Measurements from ENCODE around the gene ZHX3. TPM values are rescaled to one million over a fixed set of nuclear protein-coding genes. Genes with fewer than 3 reads are reported as not detected.

Gene ZHX3
- polyA plus RNA-seq, 3 donors, result 0.58 to 3.2 (median 1.1) TPM

DNA sequence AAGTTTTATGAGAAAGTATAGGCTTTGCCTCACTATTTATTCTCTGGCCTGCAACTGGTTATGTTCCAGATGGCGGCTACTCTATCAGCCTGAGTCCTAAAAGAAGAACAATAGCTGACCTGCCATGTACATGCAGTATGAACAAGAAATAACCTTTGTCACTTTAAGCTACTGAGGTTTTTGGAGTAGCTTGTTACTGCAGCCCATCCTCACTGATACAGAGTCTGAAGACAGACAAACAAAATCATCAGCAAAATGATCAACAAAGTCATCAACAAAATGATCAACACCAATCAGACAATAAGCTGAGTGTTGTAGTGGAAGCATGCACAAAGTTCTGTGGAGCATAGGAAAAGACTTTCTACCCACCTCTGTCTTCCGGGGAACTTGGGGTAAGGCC lies 97.7 kb downstream of the ZHX3 start:
- Histone ChIP-seq H3K36me3 (replicated peaks in 1 of 2; ENCODE audit: control insufficient read depth in 1 of 2, insufficient read depth in 2 of 2, low read length in 2 of 2) (no peaks in the 10 kb centered on the region), H3K9me3 (replicated peaks in 1 of 2; ENCODE audit: control insufficient read depth in 1 of 2, insufficient read depth in 1 of 2, low read length in 2 of 2) (no peaks in the 10 kb centered on the region), H3K27me3 (ENCODE audit: control insufficient read depth in 2 of 2, insufficient read depth in 2 of 2, low read length in 2 of 2) (no peaks in the 10 kb centered on the region), H3K4me3 (replicated peaks in 1 of 3; ENCODE audit: low read depth in 2 of 3, low read length in 3 of 3) (no peak overlapping the region), H2AFZ (ENCODE audit: insufficient read depth, low read depth, low read length, poor library complexity, severe bottlenecking) (no peak overlapping the region), H3K79me2 (ENCODE audit: insufficient read depth, low read length) (no peaks in the 10 kb centered on the region), H3K27ac (ENCODE audit: low read depth in 1 of 2, low read length in 2 of 2) (no peak overlapping the region), H3K4me1 (ENCODE audit: control insufficient read depth in 1 of 2, insufficient read depth in 2 of 2, low read length in 2 of 2) (no peaks in the 10 kb centered on the region), H4K20me1 (ENCODE audit: insufficient read depth, low read length) (no peaks in the 10 kb centered on the region), H3K9ac (ENCODE audit: insufficient read depth, low read length, poor library complexity, severe bottlenecking) (no peak overlapping the region), H3K4me2 (replicated peaks; ENCODE audit: extremely low read depth, low read length, poor library complexity, severe bottlenecking) (no peak overlapping the region)
- peaks cover 0 to 3% (median 0%) of the 10 kb centered on the region in 7 donors for H3K9me3 Mint-ChIP-seq
- no peak overlapping the region for H3K27ac Mint-ChIP-seq
- no peak overlapping the region for H3K4me3 Mint-ChIP-seq
- no peaks in the 10 kb centered on the region for H3K4me1 Mint-ChIP-seq
- peaks cover 0 to 2% of the 10 kb centered on the region in 2 donors for H3K36me3 Mint-ChIP-seq
- peaks cover 0 to 4% (median 0%) of the 10 kb centered on the region in 3 donors for H3K27me3 Mint-ChIP-seq (ENCODE audit: low read depth in 3 of 3)
- no peak for DNase-seq
- WGBS (ENCODE audit: insufficient coverage), result no CpG with 5 or more reads among the region's 2 CpGs
- intact Hi-C loops (cut with micrococcal nuclease), result loop anchor here in 1 of 2 donors (10.0 kb wide), 1 partner anchor 45 kb away; no protein-coding TSS in a partner anchor
- TF ChIP-seq, protein P1, sequence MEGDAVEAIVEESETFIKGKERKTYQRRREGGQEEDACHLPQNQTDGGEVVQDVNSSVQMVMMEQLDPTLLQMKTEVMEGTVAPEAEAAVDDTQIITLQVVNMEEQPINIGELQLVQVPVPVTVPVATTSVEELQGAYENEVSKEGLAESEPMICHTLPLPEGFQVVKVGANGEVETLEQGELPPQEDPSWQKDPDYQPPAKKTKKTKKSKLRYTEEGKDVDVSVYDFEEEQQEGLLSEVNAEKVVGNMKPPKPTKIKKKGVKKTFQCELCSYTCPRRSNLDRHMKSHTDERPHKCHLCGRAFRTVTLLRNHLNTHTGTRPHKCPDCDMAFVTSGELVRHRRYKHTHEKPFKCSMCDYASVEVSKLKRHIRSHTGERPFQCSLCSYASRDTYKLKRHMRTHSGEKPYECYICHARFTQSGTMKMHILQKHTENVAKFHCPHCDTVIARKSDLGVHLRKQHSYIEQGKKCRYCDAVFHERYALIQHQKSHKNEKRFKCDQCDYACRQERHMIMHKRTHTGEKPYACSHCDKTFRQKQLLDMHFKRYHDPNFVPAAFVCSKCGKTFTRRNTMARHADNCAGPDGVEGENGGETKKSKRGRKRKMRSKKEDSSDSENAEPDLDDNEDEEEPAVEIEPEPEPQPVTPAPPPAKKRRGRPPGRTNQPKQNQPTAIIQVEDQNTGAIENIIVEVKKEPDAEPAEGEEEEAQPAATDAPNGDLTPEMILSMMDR (IDR thresholded peaks at IDR 0.05), result no peak

GRCh38 chr20:41218466-41218865 lies 99.1 kb downstream of the ZHX3 start:
- no peaks in the 10 kb centered on the region for H3K79me2 ChIP-seq (ENCODE audit: insufficient read depth, low read length)
- H3K9ac ChIP-seq (ENCODE audit: insufficient read depth, low read length, poor library complexity, severe bottlenecking), result no peak overlapping the region
- no peaks in the 10 kb centered on the region for H3K36me3 ChIP-seq (replicated peaks in 1 of 2; ENCODE audit: control insufficient read depth in 1 of 2, insufficient read depth in 2 of 2, low read length in 2 of 2)
- intact Hi-C loops (cut with micrococcal nuclease), result no loop called here
- Mint-ChIP-seq H3K4me3 (no peak overlapping the region), H3K36me3 (peaks cover 0 to 2% of the 10 kb centered on the region in 2 donors), H3K9me3 (peaks cover 0 to 3% (median 0%) of the 10 kb centered on the region in 7 donors), H3K4me1 (no peaks in the 10 kb centered on the region), H3K27me3 (ENCODE audit: low read depth in 3 of 3) (peaks cover 0 to 4% (median 0%) of the 10 kb centered on the region in 3 donors), H3K27ac (no peak overlapping the region)
- no peak overlapping the region for H3K4me3 ChIP-seq (replicated peaks in 1 of 3; ENCODE audit: low read depth in 2 of 3, low read length in 3 of 3)
- no peaks in the 10 kb centered on the region for H3K4me1 ChIP-seq (ENCODE audit: control insufficient read depth in 1 of 2, insufficient read depth in 2 of 2, low read length in 2 of 2)
- no CpG with 5 or more reads among the region's 2 CpGs for WGBS (ENCODE audit: insufficient coverage)
- H3K27ac ChIP-seq (ENCODE audit: low read depth in 1 of 2, low read length in 2 of 2), result no peak overlapping the region
- no peaks in the 10 kb centered on the region for H4K20me1 ChIP-seq (ENCODE audit: insufficient read depth, low read length)
- H3K4me2 ChIP-seq (replicated peaks; ENCODE audit: extremely low read depth, low read length, poor library complexity, severe bottlenecking), result no peak overlapping the region
- no peak for DNase-seq
- no peak overlapping the region for H2AFZ ChIP-seq (ENCODE audit: insufficient read depth, low read depth, low read length, poor library complexity, severe bottlenecking)
- no peaks in the 10 kb centered on the region for H3K27me3 ChIP-seq (ENCODE audit: control insufficient read depth in 2 of 2, insufficient read depth in 2 of 2, low read length in 2 of 2)
- H3K9me3 ChIP-seq (replicated peaks in 1 of 2; ENCODE audit: control insufficient read depth in 1 of 2, insufficient read depth in 1 of 2, low read length in 2 of 2), result no peaks in the 10 kb centered on the region
- TF ChIP-seq, protein P1 (IDR thresholded peaks at IDR 0.05), result no peak

Measured in CD14-positive monocyte (primary cell).